Trophoblast cell (in vitro differentiated cells and primary cell): Measurements from ENCODE around the gene DGCR2.
"Not testable (repeated sequence)": the region's sequence is repeated elsewhere in the genome, so short reads cannot be mapped to it uniquely, and the experiment has no call there.

ENCODE experiments used
- DNase-seq, 2 donors: peaks; one replicate each; pipeline ENCODE4 v3.0.0-alpha.2; 2016
- H2AFZ ChIP-seq: 2 replicates; pipeline ENCODE4 v1.6.1; 2013; ENCODE audit warnings: low read length, moderate library complexity, mild to moderate bottlenecking; ENCODE audit not compliant: insufficient read depth, poor library complexity
- H2AK5ac ChIP-seq: 2 replicates; pipeline ENCODE4 v1.6.1; 2013; ENCODE audit warnings: mild to moderate bottlenecking, low read length
- H2BK120ac ChIP-seq: 2 replicates; pipeline ENCODE4 v1.6.1; 2013; ENCODE audit warnings: low read length, mild to moderate bottlenecking, moderate library complexity; ENCODE audit not compliant: insufficient read depth, poor library complexity
- H2BK12ac ChIP-seq: 2 replicates; pipeline ENCODE4 v1.6.1; 2013; ENCODE audit warnings: mild to moderate bottlenecking, low read length, moderate library complexity
- H2BK5ac ChIP-seq: 2 replicates; pipeline ENCODE4 v1.6.1; 2013; ENCODE audit warnings: low read length, low read depth, moderate library complexity, mild to moderate bottlenecking; ENCODE audit not compliant: poor library complexity
- H3K14ac ChIP-seq: 2 replicates; pipeline ENCODE4 v1.6.1; 2013; ENCODE audit warnings: mild to moderate bottlenecking, low read length
- H3K18ac ChIP-seq: 2 replicates; pipeline ENCODE4 v1.6.1; 2013; ENCODE audit warnings: mild to moderate bottlenecking, low read length
- H3K23ac ChIP-seq: 2 replicates; pipeline ENCODE4 v1.6.1; 2013; ENCODE audit warnings: low read length
- H3K27ac ChIP-seq: 2 replicates; pipeline ENCODE4 v1.5.1; 2013; ENCODE audit warnings: low read depth, mild to moderate bottlenecking, inconsistent platforms, low read length, moderate library complexity
- H3K27me3 ChIP-seq: 2 replicates; pipeline ENCODE4 v1.6.1; 2013; ENCODE audit warnings: inconsistent platforms, mild to moderate bottlenecking, low read length, moderate library complexity; ENCODE audit not compliant: insufficient read depth
- H3K36me3 ChIP-seq, 2 experiments: 1 replicate in 1 of 2; 2 replicates in 1 of 2; pipeline ENCODE4 v1.6.1; 2013; ENCODE audit warnings: low read length in 2 of 2, mild to moderate bottlenecking in 2 of 2, moderate library complexity in 1 of 2; ENCODE audit not compliant: insufficient read depth in 2 of 2, control insufficient read depth in 1 of 2
- H3K4ac ChIP-seq: 2 replicates; pipeline ENCODE4 v1.6.1; 2013; ENCODE audit warnings: low read depth, mild to moderate bottlenecking, low read length, moderate library complexity
- H3K4me1 ChIP-seq, 2 experiments: 1 replicate in 1 of 2; 2 replicates in 1 of 2; pipeline ENCODE4 v1.6.1; 2013; ENCODE audit warnings: low read length in 2 of 2, mild to moderate bottlenecking in 2 of 2, moderate library complexity in 1 of 2; ENCODE audit not compliant: insufficient read depth in 2 of 2, control insufficient read depth in 1 of 2
- H3K4me2 ChIP-seq: 2 replicates; pipeline ENCODE4 v1.6.1; 2013; ENCODE audit warnings: inconsistent platforms, mild to moderate bottlenecking, low read length, moderate library complexity
- H3K4me3 ChIP-seq: 2 replicates; pipeline ENCODE4 v1.5.1; 2013; ENCODE audit warnings: mild to moderate bottlenecking, low read depth, low read length, inconsistent platforms
- H3K79me1 ChIP-seq: one replicate; pipeline ENCODE4 v1.6.1; 2013; ENCODE audit warnings: low read length
- H3K79me2 ChIP-seq: 2 replicates; pipeline ENCODE4 v1.6.1; 2013; ENCODE audit warnings: low read length, mild to moderate bottlenecking; ENCODE audit not compliant: control insufficient read depth, insufficient read depth, poor library complexity
- H3K9ac ChIP-seq: 2 replicates; pipeline ENCODE4 v1.6.1; 2013; ENCODE audit warnings: mild to moderate bottlenecking, low read length
- H3K9me3 ChIP-seq: 2 replicates; pipeline ENCODE4 v1.6.1; 2013; ENCODE audit warnings: low read depth, mild to moderate bottlenecking, control low read depth, inconsistent platforms, low read length; ENCODE audit not compliant: insufficient read depth
- H4K12ac ChIP-seq: 2 replicates; pipeline ENCODE4 v1.6.1; 2013; ENCODE audit warnings: low read depth, mild to moderate bottlenecking, low read length, moderate library complexity
- H4K8ac ChIP-seq: 2 replicates; pipeline ENCODE4 v1.6.1; 2013; ENCODE audit warnings: low read depth, mild to moderate bottlenecking, low read length, moderate library complexity
- H4K91ac ChIP-seq: one replicate; pipeline ENCODE4 v1.6.1; 2013; ENCODE audit warnings: low read depth, mild to moderate bottlenecking, low read length, moderate library complexity
- WGBS: extraction: QIAGEN DNeasy Blood & Tissue Kit; methylation state at CpG from one replicate; pipeline ENCODE4 v1.1.7; 2013; ENCODE audit warnings: missing lambda C conversion rate; ENCODE audit not compliant: insufficient read length, insufficient coverage; ENCODE audit errors: extremely low coverage; 5-methylcytosine and 5-hydroxymethylcytosine counted together

The DGCR2 gene

GRCh38 chr22:19085233-19085718 lies 36.9 kb downstream of the DGCR2 start:
- H3K27me3 ChIP-seq: no peaks in the 10 kb centered on the region
- no peak overlapping the region for H2AFZ ChIP-seq
- H3K4me3 ChIP-seq: no peak overlapping the region
- peaks cover 6 to 20% of the 10 kb centered on the region in 2 experiments for H3K36me3 ChIP-seq
- H3K18ac ChIP-seq: no peak overlapping the region
- no peak overlapping the region for H3K14ac ChIP-seq
- H3K79me2 ChIP-seq: no peaks in the 10 kb centered on the region
- DNase-seq: peak in 1 of 2 donors; percentile 37
- H2BK12ac ChIP-seq: no peak overlapping the region
- no peak overlapping the region for H3K4ac ChIP-seq
- H4K12ac ChIP-seq: no peak overlapping the region
- H3K79me1 ChIP-seq: no peaks in the 10 kb centered on the region
- no peak overlapping the region for H3K27ac ChIP-seq
- WGBS: no CpG with 5 or more reads among the region's 1 CpG
- no peak overlapping the region for H4K91ac ChIP-seq
- no peak overlapping the region for H2BK120ac ChIP-seq
- H3K23ac ChIP-seq: no peak overlapping the region
- no peak overlapping the region for H2BK5ac ChIP-seq
- no peaks in the 10 kb centered on the region for H3K9me3 ChIP-seq
- no peak overlapping the region for H2AK5ac ChIP-seq
- no peak overlapping the region for H3K4me2 ChIP-seq
- peaks cover 2% of the 10 kb centered on the region in 2 experiments for H3K4me1 ChIP-seq
- H3K9ac ChIP-seq: no peak overlapping the region
- no peak overlapping the region for H4K8ac ChIP-seq

DNA sequence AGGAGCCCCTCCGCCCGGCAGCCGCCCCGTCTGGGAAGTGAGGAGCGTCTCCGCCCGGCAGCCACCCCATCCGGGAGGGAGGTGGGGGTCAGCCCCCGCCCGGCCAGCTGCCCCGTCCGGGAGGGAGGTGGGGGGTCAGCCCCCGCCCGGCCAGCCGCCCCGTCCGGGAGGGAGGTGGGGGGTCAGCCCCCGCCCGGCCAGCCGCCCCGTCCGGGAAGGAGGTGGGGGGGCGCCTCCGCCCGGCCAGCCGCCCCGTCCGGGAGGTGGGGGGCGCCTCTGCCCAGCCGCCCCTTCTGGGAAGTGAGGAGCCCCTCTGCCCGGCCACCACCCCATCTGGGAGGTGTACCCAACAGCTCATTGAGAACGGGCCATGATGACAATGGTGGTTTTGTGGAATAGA lies 37.6 kb downstream of the DGCR2 start:
- not testable (repeated sequence) for H2BK120ac ChIP-seq, DNase-seq, H3K4ac ChIP-seq, H3K18ac ChIP-seq, H3K27ac ChIP-seq, H3K4me2 ChIP-seq, H3K79me1 ChIP-seq, H4K8ac ChIP-seq, H3K23ac ChIP-seq, H2AK5ac ChIP-seq, H2BK5ac ChIP-seq, H3K27me3 ChIP-seq, H3K9ac ChIP-seq, H2AFZ ChIP-seq, H2BK12ac ChIP-seq, H3K4me1 ChIP-seq, H4K91ac ChIP-seq, H3K9me3 ChIP-seq, H3K4me3 ChIP-seq, H3K14ac ChIP-seq, H4K12ac ChIP-seq, H3K79me2 ChIP-seq
- peaks cover 9 to 20% of the 10 kb centered on the region in 2 experiments for H3K36me3 ChIP-seq
- WGBS: no CpG with 5 or more reads among the region's 32 CpGs

DNA sequence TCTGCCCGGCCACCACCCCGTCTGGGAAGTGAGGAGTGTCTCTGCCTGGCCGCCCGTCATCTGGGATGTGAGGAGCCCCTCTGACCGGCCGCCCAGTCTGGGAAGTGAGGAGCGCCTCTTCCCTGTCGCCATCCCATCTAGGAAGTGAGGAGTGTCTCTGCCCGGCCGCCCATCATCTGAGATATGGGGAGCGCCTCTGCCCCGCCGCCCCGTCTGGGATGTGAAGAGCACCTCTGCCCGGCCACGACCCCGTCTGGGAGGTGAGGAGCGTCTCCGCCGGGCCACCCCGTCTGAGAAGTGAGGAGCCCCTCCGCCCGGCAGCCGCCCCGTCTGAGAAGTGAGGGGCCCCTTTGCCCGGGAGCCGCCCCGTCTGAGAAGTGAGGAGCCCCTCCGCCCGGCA lies 38.1 kb downstream of the DGCR2 start:
- H2BK12ac ChIP-seq, H3K27me3 ChIP-seq, DNase-seq, H3K4me3 ChIP-seq, H2BK5ac ChIP-seq, H3K9ac ChIP-seq, H3K4ac ChIP-seq, H3K79me1 ChIP-seq, H2AFZ ChIP-seq, H4K12ac ChIP-seq, H3K18ac ChIP-seq, H2AK5ac ChIP-seq, H3K79me2 ChIP-seq, H2BK120ac ChIP-seq, H3K23ac ChIP-seq, H3K4me1 ChIP-seq, H3K9me3 ChIP-seq, H4K91ac ChIP-seq, H3K4me2 ChIP-seq, H4K8ac ChIP-seq, H3K27ac ChIP-seq, H3K14ac ChIP-seq: not testable (repeated sequence)
- H3K36me3 ChIP-seq: peaks cover 10 to 17% of the 10 kb centered on the region in 2 experiments
- no CpG with 5 or more reads among the region's 30 CpGs for WGBS

DNA sequence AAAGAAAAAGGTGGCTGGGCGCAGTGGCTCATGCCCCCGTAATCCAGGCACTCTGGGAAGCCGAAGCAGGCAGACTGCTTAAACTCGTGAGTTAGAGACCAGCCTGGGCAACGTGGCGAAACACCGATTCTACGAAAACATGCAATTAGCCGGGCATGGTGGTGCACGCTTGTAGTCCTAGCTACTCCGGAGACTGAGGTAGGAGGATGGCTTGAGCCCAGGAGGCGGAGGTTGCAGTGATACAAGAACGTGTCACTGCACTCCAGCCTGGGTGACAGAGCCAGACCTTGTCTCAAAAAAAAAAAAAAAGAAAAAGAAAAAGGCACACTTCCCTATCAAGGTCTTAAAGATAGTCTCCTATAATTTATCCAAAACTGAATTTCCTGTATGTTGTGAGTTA lies 39.4 kb downstream of the DGCR2 start:
- Histone ChIP-seq H2AK5ac (no peak overlapping the region), H3K9me3 (no peaks in the 10 kb centered on the region), H3K4me3 (no peak overlapping the region), H2AFZ (no peak overlapping the region), H3K4ac (no peak overlapping the region), H2BK12ac (no peak overlapping the region), H3K4me2 (no peak overlapping the region), H3K4me1 (peaks cover 2% of the 10 kb centered on the region in 2 experiments), H3K79me1 (no peaks in the 10 kb centered on the region), H3K27me3 (no peaks in the 10 kb centered on the region), H3K23ac (no peak overlapping the region), H2BK5ac (no peak overlapping the region), H3K18ac (no peak overlapping the region), H3K27ac (no peak overlapping the region), H4K12ac (no peak overlapping the region), H3K9ac (no peak overlapping the region), H3K14ac (no peak overlapping the region), H4K8ac (no peak overlapping the region), H3K79me2 (no peaks in the 10 kb centered on the region), H3K36me3 (peaks cover 9% of the 10 kb centered on the region in 2 experiments), H4K91ac (no peak overlapping the region), H2BK120ac (no peak overlapping the region)
- DNase-seq: no peak
- WGBS: no CpG with 5 or more reads among the region's 13 CpGs
